Kidney glomerular epithelial cell (primary cell): ENCODE measurements around the gene MYT1.

Source experiments
- DNase-seq: peaks from one replicate; lab custom pipeline; 2025; lab: John Stamatoyannopoulos, UW

The MYT1 gene

DNA sequence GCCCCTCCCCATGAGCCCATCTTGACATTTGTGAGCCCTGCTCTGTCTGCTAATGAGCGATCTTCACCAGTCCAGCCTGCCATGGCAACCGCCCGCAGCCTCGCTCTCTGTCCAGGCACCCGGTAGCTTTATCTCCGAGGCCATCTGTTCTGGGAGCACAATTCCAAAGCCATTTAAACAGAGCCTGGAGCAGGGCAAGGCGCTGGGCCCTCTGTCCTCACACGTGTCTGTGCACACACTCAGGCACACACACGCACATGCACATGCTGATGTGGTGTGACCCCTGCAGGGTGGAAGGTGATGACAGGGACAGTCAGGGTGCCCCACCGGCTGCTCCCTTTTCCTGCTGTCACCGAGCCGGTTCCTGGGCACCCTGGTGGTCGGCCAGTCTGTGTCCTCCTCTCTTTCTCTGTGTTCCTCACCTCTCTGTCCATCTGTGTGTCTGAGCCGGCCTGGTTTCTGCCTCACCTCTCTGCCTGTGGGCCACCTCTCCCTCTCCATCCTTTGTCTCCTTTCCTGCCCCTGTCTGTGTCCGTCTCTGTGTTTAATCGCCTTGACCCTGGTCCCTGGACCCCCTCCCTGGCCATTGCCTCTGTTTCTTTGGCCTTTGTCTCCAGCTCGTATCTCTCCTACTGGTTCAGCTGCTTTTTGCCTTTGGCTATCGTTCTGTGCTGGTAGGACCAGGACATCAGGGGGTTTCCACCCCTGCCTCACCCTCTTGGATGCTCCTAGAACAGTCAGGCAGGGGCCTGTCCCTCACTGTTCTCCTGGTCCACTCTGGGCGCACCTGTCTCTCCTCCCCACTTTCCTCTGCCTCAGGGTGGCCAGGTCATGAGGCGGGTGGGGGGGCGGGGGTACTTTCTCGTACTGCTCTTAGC is 8.8 kb upstream of the MYT1 start:
- DNase-seq = no peak

DNA sequence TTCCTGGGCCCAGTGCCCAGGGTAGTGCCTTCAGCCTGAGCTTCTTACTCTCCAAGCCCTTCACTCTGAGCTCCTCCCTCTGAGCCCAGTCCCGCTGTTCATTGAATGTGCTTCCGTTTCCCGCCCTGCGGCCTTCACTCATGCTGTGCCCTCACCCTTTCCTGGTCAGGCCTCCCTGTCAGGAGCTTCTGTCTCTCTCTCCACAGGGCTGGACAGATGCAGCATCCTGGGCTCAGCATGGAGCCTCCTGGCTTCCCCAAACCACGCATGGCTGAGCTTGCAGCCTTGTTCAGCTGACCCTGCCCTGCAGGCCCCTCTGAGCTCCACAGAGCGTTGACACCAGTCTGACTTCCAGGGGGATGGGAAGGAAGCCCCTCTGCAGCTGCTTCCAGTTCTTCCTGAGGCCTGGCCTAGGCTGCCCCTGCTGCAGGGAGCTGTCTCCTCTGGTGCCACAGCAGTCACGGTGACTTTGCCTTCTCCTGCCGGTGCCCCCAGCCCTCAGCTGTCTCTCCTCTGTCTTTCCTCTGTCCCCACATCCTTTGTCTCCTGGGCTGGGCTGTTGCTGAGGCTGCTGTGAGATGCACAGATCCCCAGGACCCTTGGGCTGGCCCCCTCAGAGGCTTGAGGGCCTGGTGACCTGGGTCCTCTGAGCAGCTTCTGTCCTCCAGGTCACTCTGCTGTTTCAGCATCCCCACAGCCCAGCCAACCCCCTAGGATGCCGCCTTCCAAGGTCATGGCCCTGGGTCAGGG is 7.9 kb upstream of the MYT1 start:
- DNase-seq = no peak

DNA sequence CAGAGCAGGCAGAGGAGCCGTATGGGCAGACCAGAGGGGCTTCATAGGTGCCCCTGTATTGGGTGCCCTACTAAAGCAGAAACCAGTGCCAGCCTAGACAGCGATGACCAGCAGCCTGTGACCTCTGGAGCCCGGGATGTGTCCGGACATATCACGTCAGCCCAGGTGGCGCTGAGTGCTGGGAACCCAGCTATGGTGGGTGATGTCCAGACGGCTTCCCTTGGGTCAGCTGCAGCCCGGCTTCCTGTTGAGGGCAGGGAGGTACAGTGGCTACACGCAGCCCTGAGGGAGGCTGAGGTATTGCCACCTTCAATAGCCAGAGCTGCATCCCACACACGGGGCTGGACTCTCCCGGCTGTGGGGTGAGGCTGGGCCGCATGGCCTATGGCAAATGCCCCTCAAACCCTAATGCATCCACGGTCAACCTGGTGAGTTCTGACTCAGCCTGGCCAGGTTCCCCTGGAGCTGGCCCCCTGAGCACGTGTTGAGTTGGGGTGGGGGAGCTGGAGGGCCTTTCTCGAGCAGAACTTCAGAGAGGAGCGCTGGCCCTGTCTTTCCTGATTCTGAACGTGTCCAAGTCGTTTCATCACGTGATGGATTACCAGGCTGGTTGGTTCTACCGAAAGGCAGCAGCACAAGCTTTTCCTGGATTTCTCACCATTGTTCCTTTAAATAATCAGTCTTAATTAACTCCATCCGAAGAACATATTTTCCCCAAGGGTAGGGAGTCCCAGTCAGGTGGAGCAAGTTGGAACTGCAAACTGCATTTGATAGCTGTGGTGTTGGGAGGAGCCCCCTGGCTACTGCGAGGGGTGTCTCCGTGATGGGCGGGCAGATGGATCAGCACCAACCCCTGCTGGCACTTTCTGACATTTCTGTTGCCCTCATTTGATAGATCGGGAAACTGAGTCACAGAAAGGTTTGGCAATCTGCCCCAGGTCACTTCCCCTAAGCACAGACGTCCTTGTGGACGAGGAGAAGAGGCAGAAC is 7.1 kb upstream of the MYT1 start:
- no peak for DNase-seq

DNA sequence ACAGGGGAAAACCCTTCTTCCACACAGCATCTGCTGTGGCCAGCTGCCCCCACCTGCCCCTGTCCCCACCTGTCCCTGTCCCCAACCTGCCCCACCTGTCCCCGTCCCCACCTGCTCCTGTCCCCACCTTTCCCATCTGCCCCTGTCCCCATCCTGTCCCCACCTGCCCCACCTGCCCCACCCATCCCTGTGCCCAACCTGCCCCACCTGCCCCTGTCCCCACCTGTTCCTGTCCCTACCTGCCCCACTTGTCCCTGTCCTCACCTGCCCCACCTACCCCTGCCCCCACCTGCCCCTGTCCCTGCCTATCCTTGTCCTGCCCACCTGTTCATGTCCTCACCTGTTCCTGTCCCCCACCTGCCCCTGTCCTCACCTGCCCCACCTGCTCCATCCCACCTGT is 6.4 kb upstream of the MYT1 start:
- no peak for DNase-seq

DNA sequence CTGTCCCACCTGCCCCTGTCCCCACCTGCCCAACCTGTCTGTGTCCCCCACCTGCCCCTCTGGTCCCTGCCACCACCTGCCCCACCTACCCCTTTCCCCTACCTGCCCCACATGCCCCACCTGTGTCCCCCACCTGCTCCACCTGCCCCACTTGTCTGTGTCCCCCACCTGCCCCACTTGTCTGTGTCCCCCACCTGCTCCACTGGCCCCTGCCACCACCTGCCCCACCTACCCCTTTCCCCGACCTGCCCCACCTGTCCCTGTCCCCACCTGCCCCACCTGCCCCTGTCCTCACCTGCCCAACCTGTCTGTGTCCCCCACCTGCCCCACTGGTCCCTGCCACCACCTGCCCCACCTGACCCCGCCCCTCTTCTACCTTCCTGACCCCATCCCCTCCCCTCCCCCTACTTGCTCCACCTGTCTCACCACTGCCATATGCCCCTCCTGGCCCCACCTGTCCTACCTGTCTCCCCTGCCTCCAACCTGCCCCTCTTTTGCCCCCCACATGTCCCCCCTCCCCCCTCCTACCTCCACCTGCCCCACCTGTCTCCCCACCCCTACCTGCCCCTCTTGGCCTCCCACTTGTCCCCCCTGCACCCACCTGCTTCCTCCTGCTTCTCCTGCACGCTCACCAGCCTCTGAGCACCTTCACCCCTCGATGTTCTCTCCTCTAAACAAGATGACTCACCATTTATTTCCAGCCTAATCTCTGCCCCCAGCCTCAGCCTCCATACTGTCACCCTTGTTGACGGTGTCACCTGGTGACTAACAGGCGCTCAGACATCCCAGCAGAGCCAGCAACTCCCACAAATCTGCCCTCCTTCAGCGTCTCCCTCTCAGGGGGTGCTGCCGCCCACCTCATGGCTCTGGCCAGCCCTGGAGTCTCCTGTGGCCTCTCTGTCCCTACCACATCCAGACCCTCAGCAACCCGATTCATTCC is 5.6 kb upstream of the MYT1 start:
- DNase-seq = no peak

DNA sequence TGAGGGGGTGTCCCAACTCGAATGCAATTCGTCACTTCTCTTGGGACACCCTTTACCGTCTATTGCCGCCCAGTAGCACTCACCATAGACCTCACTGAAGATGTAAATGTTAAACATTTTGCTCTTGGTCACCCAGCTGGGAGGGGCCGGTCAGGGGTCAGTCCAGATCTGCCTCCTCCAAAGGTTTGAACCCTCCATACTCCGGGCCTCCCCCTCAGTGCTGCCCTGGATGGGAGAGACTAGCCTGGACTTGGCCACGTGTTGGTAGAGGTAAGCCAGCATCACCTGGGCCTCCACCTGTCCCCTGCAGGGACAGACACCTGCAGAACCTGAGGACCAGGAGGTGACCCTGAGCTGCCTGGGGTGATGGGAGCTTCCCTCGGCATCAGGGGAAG is 5.0 kb upstream of the MYT1 start:
- no peak for DNase-seq

DNA sequence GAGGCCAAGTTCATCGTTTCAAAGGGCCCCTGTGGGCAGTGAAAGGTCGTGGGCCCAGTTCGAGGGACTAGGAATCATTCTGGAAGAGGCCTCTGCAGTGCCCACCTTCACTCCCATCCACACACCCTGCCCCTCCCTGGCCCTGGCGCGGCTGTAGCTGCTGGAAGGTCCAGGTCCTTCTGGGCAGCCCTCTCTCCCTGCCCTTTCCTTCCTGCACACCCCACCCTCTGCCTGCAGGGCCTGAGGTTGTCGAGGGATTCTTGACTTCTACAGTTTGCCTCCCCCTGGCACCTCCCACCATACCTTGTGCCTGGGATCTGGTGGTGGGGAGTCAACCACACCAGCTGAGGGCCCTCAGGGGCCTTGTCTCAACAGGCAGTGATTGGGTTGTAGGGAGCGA is 4.5 kb upstream of the MYT1 start:
- DNase-seq = no peak

DNA sequence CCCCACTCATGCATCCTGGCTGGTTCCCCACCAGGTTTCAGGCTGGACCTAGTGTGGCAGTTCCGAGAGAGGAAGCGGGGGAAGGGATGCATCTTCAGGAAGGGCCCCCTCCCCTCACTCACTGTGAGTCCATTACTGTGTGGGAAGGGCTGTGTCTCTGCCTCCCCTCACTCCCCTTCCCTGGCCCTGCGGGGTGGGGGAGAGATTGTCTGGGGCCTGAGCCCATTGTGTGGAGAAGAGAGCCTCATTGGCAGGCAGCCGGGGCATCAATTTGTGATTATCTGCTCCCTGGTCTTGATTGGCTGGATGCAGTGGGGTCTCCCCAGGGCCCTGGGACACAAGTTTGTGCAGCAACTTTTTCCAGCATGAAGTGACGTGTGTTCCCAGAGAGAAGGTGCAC is 4.1 kb upstream of the MYT1 start:
- no peak for DNase-seq

DNA sequence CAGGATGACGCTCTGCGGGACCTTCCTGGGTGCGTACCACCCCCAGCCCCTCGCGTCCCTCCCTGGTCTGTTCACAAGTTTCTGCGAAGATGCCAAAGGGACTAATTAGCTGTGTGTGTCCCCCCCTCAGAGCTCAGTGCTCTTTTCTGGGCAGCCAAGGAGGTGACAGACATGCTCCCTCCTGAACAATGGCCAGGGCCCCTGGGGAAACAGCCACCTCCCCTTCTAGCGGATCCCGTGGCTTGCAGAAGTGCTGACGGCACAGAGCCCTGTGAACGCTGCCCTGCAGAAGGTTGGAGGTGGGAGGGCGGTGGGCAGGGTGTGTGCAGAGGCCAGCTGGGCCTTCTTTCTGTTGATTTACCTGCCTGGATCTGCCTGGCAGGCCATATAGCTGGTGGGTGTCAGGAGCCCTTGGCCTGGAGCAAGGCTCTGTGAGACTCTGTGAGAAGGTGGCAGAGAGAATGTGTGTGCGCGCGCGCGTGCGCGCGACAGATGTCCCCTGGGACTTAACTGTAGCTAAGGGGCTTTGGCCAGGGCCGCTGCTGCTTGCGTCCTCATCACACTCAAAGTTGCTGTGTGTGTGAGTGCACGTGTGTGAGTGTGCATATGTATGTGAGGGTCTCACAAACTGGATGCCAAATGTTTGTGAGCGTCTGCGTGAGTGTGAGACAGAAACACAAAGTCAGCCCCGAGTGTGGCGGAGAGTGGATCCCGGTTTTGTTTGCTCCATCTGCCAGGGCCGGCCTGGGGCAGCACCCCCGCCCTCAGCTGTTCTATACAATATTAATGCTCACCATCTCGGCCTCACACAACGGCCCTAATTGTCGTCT is 3.5 kb upstream of the MYT1 start:
- DNase-seq = no peak

DNA sequence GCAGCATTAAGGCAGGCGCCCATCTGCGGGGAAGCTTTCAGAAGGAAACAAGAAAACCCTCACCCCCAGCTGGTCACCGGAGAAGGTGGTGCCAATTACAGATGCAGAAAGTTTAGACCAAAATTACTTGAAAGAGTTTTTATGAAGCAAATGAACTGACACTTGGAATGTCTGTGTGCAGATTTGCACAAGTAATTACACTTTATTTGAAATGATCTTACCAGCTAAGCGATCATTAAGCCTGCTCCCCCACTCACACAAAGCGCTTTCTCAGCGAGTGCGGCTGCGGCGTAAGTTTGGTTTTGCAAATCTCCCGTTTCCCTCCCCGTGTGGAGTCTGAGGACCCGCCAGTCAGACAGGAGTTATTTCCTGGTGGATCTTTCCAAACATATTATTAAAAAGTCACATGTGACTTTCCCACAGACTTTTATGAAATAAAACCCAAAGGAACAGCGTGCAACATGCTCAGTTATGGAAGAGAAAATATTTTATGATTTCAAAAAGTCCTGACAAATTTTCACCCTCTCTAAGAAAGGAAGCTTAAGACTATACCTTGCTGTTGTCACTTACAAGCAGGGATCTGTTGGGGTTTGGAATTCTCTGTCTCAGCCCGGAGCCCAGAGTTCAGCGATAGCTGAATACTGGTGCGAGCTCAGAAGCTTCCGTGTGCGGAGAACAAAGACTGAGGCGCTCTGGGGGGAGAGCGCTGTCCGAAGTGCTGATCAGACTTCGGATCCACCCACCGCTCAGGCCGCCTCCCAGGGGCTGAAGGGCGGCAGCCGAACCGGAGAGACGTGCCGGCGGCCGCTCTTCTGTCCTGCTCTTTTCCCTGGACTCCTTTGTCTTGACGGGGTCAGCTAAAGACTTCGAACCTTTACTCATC is 2.7 kb upstream of the MYT1 start:
- peak; percentile 25 for DNase-seq

DNA sequence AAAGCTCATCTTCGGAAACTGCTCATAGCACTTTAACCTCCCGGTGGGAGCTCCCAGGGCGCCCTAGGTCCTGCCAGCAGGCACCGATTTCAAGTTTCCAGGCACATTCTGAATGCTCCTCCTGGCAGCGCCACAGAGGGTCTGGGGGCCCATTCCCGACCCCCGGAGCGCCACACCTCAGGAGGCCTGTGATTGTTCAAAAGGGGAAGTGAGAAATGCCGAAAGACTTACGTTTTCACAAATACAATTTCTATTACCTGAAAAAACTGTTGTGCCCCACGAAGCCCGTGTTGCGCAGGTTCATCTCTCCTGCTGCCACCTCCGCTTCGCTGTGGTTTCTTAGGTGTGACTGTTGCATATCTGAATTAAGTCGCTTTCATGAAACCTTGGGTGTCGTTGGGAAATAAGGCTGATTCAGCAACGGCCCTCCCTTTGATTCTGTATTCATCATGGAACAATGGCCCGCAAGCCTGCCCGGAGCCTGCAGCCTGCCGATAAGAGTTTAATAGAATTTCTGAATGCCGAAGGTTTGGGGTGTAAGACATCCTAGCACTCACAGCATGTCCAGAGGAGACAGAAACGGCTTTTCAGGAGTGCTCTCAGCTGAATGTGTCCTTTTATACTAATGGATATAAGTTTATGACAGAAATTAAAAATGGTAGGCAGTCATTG is 1.9 kb upstream of the MYT1 start:
- no peak for DNase-seq

DNA sequence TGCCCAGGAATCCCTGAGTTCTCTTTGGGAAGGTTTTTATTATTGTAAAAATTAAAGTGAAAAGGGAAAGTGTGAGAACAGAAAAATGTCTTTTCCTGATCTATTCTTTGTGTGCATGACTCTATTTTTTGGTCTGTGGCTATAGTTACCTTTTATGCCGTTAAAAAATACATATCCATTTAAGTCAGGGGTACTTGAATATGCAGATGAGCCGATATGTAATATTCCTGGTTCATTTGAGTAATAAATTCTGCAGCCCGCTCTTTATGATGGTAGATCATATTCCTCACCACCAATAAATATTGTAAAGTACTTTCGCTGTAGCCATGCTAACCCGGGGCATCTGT is 503 bp upstream of the MYT1 start:
- DNase-seq = no peak

DNA sequence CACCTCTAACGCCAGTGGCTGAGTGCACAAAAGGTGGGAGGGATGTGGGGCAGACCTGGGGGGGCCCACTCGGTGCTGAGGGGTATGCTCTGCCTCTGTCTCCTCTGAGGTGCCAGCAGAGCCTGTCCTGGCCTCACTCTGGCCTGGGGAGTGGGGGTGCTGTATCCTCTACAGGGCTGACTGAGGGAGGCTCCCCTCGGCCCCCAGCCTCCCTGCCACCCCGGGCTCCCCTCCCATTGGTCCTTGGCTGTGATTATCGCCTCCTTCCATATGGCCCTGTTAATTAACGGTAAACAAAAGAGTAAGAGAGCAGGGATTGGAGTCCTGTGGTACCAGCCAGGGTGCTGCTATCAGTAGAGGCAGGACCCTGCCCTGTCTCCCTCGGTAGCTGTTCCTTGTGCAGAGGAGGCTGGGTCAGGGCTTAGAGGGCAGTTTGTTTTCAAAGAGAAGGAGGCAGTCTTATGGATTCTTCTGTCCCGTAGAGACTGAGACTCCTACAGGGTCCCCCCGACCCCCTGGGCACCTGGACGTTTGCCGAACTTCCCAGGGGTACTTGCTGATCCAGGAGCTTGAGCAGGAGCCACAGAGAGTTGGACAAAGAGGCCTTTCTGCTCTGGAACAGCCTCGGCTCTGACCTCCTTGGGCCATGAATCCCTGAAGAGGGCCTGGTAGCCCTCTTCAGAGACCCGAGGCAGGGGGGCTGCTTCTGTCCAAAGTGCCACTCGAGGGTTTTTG is 1.8 kb downstream of the MYT1 start:
- no peak for DNase-seq

DNA sequence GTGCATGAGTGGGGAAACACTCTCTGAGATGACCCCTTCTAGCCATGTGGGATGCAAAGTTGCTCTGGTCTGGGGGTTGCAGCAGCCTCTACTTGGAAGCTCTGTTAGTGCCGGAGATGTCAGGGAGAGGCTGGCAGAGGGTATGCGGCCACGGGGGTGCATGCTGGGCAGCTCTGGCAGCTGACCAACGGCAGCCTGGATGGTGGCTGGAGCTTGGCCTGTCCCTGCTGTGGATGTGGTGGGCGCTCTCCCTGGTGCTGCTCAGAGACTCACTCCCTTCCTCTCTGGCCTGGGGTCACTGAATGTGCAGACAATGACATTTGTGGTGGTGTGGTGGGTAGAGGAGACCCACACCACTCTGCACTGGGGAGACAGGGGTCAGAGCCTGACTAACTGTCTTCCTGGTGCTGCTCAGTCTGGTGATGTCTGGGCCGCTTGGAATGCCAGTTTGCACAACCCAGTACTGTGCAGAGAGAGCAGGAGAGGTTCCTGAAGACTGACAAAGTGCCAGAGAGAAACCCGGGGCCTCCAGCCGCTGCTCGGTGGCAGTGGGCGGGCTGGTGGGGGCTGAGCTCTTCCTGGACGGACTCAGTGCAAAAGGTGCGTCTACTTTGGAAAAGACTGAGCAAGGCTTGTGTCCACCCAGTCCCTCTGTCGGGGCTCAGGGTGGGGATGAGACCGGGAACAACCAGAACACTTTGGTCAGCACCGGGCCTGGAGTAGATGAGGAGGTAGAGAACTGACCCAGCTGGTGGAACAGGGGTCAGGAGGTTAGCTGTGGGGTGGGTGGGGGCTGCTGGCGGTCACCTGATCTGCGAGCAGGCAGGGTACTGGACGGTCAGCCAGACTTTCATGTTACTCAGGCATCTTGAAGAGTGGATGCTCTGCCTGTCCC is 2.7 kb downstream of the MYT1 start:
- no peak for DNase-seq

DNA sequence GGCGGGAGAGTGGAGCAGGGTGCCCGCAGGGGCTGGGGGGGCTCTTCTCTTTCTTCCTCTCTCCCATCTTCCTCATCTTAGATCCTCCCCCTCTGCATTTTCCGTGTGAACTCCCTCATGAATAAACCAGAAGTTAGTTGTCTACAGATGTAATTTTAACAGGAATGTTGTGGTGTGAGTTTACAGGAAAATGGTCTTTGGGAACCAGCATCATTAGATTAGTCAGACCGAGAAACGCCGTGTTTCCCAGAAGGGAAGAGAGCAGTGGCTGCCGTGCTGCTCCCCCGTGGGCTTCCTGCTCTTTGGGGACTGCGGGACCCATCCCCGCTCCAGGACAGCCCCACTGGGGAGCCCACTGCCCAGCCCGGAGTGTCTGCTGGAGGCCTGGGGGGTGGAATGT is 3.4 kb downstream of the MYT1 start:
- no peak for DNase-seq

DNA sequence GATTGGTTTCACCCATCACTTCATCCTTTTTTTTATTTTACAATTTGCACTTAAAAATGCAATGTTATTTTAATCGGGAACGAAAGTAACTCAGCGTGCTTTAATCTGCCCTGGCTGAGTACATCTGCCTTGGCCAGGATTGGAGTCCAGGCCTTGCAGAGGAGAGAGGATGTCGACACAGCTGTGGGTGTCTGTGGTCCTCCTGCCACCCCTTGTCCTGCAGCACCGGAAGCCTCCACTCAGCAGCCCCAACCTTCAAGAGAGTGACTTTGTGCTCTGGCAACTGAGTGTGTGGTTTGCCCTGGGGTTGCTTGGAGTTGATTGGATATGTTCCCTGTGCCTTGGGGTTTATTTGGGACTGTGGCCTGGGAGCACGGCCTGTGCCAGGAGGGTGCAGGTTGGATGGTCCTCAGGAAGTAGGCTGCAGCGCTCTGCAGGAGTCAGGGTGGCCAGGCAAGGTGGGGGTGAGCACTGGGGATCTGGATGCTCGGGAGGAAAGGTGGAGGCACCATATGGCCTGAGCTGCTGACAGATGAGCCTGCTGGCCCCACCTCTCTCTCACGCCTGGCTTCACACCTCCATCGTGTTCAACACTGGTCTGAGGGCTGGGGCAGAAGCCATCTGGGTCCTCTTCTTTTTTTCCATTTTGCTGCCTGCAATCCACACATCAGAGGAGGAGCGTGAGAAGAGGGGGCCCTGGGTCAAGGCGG is 4.3 kb downstream of the MYT1 start:
- DNase-seq = no peak
